Mammary epithelial cell (primary cell): ENCODE results near the gene TMEM176A.

Source experiments
- EZH2 ChIP-seq: IDR thresholded peaks from 2 replicates; pipeline ENCODE4 v1.6.1; 2012; ENCODE audit warnings: low read length, inconsistent platforms, borderline replicate concordance
- TF ChIP-seq, protein P1 (sequence below), 2 donors: IDR thresholded peaks in 1 of 2; conservative IDR thresholded peaks in 1 of 2; 2 replicates each; pipeline ENCODE4 v1.5.1; 2011 to 2012; ENCODE audit warnings: inconsistent platforms in 2 of 2, low read length in 2 of 2, mild to moderate bottlenecking in 2 of 2, control low read depth in 1 of 2, low read depth in 1 of 2; ENCODE audit not compliant: insufficient read depth in 1 of 2; ENCODE audit errors: extremely low read depth in 1 of 2

DNA sequence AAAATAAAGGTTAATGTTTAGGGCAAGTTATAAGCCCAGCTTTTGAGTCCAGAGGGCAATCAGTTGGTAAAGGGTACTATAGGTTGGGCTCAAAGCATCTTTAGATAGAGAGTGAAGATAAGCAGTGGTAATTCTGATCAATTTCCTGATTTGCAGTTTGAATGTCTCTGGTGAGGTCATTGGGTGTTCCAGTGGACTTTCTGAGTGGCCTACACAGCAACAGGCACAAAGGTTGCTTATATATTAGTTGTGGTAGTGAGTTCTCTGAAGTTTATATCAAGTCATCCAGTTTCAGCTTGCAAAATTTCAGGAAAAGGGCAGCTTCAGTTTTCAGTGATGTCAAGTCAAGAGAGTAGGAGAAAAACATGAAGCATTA lies 34.2 kb upstream of the TMEM176A start:
- no peak for TF ChIP-seq EZH2
- TF ChIP-seq, protein P1, sequence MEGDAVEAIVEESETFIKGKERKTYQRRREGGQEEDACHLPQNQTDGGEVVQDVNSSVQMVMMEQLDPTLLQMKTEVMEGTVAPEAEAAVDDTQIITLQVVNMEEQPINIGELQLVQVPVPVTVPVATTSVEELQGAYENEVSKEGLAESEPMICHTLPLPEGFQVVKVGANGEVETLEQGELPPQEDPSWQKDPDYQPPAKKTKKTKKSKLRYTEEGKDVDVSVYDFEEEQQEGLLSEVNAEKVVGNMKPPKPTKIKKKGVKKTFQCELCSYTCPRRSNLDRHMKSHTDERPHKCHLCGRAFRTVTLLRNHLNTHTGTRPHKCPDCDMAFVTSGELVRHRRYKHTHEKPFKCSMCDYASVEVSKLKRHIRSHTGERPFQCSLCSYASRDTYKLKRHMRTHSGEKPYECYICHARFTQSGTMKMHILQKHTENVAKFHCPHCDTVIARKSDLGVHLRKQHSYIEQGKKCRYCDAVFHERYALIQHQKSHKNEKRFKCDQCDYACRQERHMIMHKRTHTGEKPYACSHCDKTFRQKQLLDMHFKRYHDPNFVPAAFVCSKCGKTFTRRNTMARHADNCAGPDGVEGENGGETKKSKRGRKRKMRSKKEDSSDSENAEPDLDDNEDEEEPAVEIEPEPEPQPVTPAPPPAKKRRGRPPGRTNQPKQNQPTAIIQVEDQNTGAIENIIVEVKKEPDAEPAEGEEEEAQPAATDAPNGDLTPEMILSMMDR (conservative IDR thresholded peaks at IDR 0.05 in 1 of 2, IDR thresholded peaks at IDR 0.05 in 1 of 2; ENCODE audit: extremely low read depth in 1 of 2, insufficient read depth in 1 of 2, low read depth in 1 of 2, low read length in 2 of 2), result no peak
